IMR-90 (cell line): Measurements from ENCODE around the gene ENAH. TPM values are rescaled to one million over a fixed set of nuclear protein-coding genes. Genes with fewer than 3 reads are reported as not detected.

Experiments used
- ATAC-seq: fragments of 200-7000 bp; cut with Tn5 transposase; 2 replicates; pipeline ENCODE4 v1.9.1; 2020; ENCODE audit warnings: low read depth, mild to moderate bottlenecking, moderate library complexity
- BruUV-seq: library from RNA; stranded (reverse); fragments of 400-500 nt; replicated peaks from 2 replicates; lab custom pipeline; 2021; lab: Mats Ljungman, UMichigan
- CTCF ChIA-PET: fragments of 300-600 bp; formaldehyde crosslinking; extraction: SDS; loops from one replicate; lab custom pipeline; 2021; ENCODE audit warnings: antibody characterized with exemption; lab: Yijun Ruan, JAX
- POLR2A ChIA-PET: fragments of 300-600 bp; sonication (Branson Sonifier 250); formaldehyde crosslinking; loops from one replicate; lab custom pipeline; 2022; ENCODE audit warnings: antibody characterized with exemption; ENCODE audit not compliant: unreplicated experiment; lab: Charles Lee
- DNase-seq: peaks from one replicate; pipeline ENCODE4 v3.0.0; 2013
- H2AFZ ChIP-seq: replicated peaks from 2 replicates; pipeline ENCODE3; 2013; ENCODE audit warnings: low read length, mild to moderate bottlenecking; ENCODE audit not compliant: poor library complexity
- H2AK5ac ChIP-seq: 2 replicates; pipeline ENCODE4 v1.6.1; 2013; ENCODE audit warnings: low read depth, low read length, inconsistent platforms
- H2AK9ac ChIP-seq: replicated peaks from 2 replicates; pipeline ENCODE3; 2013; ENCODE audit warnings: mild to moderate bottlenecking, low read depth, low read length, moderate library complexity; ENCODE audit not compliant: poor library complexity
- H2BK120ac ChIP-seq: 2 replicates; pipeline ENCODE4 v1.6.1; 2013; ENCODE audit warnings: low read depth, low read length, inconsistent platforms
- H2BK15ac ChIP-seq: 3 replicates; pipeline ENCODE4 v1.6.1; 2013; ENCODE audit warnings: low read depth, low read length, inconsistent platforms
- H2BK20ac ChIP-seq: 2 replicates; pipeline ENCODE4 v1.6.1; 2013; ENCODE audit warnings: low read depth, mild to moderate bottlenecking, inconsistent platforms, low read length, moderate library complexity
- H2BK5ac ChIP-seq: 2 replicates; pipeline ENCODE4 v1.6.1; 2013; ENCODE audit warnings: mild to moderate bottlenecking, low read depth, low read length, inconsistent platforms; ENCODE audit not compliant: poor library complexity, severe bottlenecking
- H3K14ac ChIP-seq: replicated peaks from 2 replicates; pipeline ENCODE4 v1.6.1; 2013; ENCODE audit warnings: low read depth, low read length, inconsistent platforms
- H3K18ac ChIP-seq: 2 replicates; pipeline ENCODE4 v1.6.1; 2013; ENCODE audit warnings: low read depth, low read length, control low read depth
- H3K23ac ChIP-seq: 2 replicates; pipeline ENCODE4 v1.6.1; 2013; ENCODE audit warnings: low read depth, low read length, inconsistent platforms
- H3K27ac ChIP-seq: 2 replicates; pipeline ENCODE4 v1.5.1; 2013; ENCODE audit warnings: mild to moderate bottlenecking, control low read depth, low read length; ENCODE audit not compliant: insufficient read depth
- H3K27me3 ChIP-seq: 2 replicates; pipeline ENCODE4 v1.6.1; 2013; ENCODE audit warnings: low read length; ENCODE audit not compliant: control insufficient read depth, insufficient read depth
- H3K36me3 ChIP-seq: 2 replicates; pipeline ENCODE4 v1.6.1; 2013; ENCODE audit warnings: low read length, mixed read lengths; ENCODE audit not compliant: control insufficient read depth, insufficient read depth
- H3K4ac ChIP-seq: 2 replicates; pipeline ENCODE4 v1.6.1; 2013; ENCODE audit warnings: low read depth, low read length, inconsistent platforms
- H3K4me1 ChIP-seq: 2 replicates; pipeline ENCODE4 v1.6.1; 2013; ENCODE audit warnings: low read length, mixed read lengths; ENCODE audit not compliant: control insufficient read depth, insufficient read depth
- H3K4me2 ChIP-seq: 2 replicates; pipeline ENCODE4 v1.6.1; 2013; ENCODE audit warnings: low read depth, mild to moderate bottlenecking, control low read depth, low read length, moderate library complexity
- H3K4me3 ChIP-seq: 2 replicates; pipeline ENCODE4 v1.5.1; 2013; ENCODE audit warnings: low read depth, mild to moderate bottlenecking, control low read depth, low read length, moderate library complexity; ENCODE audit not compliant: insufficient read depth
- H3K56ac ChIP-seq: 2 replicates; pipeline ENCODE4 v1.6.1; 2013; ENCODE audit warnings: low read length, inconsistent platforms; ENCODE audit not compliant: insufficient read depth; ENCODE audit errors: extremely low read depth
- H3K79me1 ChIP-seq, 2 experiments: 2 replicates each; pipeline ENCODE4 v1.6.1; 2013; ENCODE audit warnings: low read length in 2 of 2, inconsistent platforms in 1 of 2, low read depth in 1 of 2
- H3K9ac ChIP-seq: 2 replicates; pipeline ENCODE4 v1.6.1; 2013; ENCODE audit warnings: low read depth, low read length, control low read depth
- H3K9me1 ChIP-seq: 2 replicates; pipeline ENCODE4 v1.6.1; 2013; ENCODE audit warnings: low read length, inconsistent platforms; ENCODE audit not compliant: insufficient read depth
- H3K9me3 ChIP-seq: 2 replicates; pipeline ENCODE4 v1.6.1; 2013; ENCODE audit warnings: low read length; ENCODE audit not compliant: control insufficient read depth, insufficient read depth
- H4K20me1 ChIP-seq: 2 replicates; pipeline ENCODE4 v1.6.1; 2013; ENCODE audit warnings: low read length, inconsistent platforms; ENCODE audit not compliant: insufficient read depth
- H4K5ac ChIP-seq: 2 replicates; pipeline ENCODE4 v1.6.1; 2013; ENCODE audit warnings: mild to moderate bottlenecking, low read depth, low read length, control low read depth
- H4K8ac ChIP-seq, 2 experiments: 2 replicates each; pipeline ENCODE4 v1.6.1; 2013; ENCODE audit warnings: low read depth in 2 of 2, low read length in 2 of 2, control low read depth in 1 of 2, inconsistent platforms in 1 of 2
- H4K91ac ChIP-seq: 2 replicates; pipeline ENCODE4 v1.6.1; 2013; ENCODE audit warnings: low read depth, low read length, inconsistent platforms; ENCODE audit not compliant: insufficient read depth
- ELK1 ChIP-seq: fragments of 150-350 bp; IDR thresholded peaks from 2 replicates; pipeline ENCODE4 v1.6.1; 2016; ENCODE audit warnings: low read depth, mild to moderate bottlenecking, low read length, moderate library complexity, borderline replicate concordance
- MAZ ChIP-seq: IDR thresholded peaks from 2 replicates; pipeline ENCODE4 v1.6.1; 2012; ENCODE audit warnings: low read depth, mild to moderate bottlenecking, low read length, improper control_type of control experiment, moderate library complexity, borderline replicate concordance
- RCOR1 ChIP-seq: IDR thresholded peaks from 2 replicates; pipeline ENCODE4 v1.6.1; 2012; ENCODE audit warnings: mild to moderate bottlenecking, low read length, improper control_type of control experiment; ENCODE audit not compliant: insufficient replicate concordance
- SMC3 ChIP-seq: fragments of 150-350 bp; IDR thresholded peaks from 2 replicates; pipeline ENCODE4 v1.6.1; 2016; ENCODE audit warnings: low read depth, mild to moderate bottlenecking, antibody characterized with exemption, low read length, moderate library complexity
- WGBS, 2 experiments: methylation state at CpG; one replicate each; pipeline versions ENCODE4 v1.1.5 to v1.1.7; 2013; ENCODE audit warnings: missing lambda C conversion rate in 2 of 2; ENCODE audit not compliant: insufficient read length in 1 of 2; ENCODE audit errors: extremely low coverage in 2 of 2; 5-methylcytosine and 5-hydroxymethylcytosine counted together
- dilution Hi-C: fragments of 300-500 bp; cut with HindIII; formaldehyde crosslinking; loops from one replicate; pipeline ENCODE4 v1.14.3; 2018; ENCODE audit warnings: low sequenced_read_pairs; ENCODE audit not compliant: unreplicated experiment
- in situ Hi-C: fragments of 300-500 bp; cut with MboI; formaldehyde crosslinking; loops from 3 replicates; pipeline ENCODE4 v1.14.3; 2019; ENCODE audit warnings: low sequenced_read_pairs, inconsistent platforms, mixed read lengths
- intact Hi-C: fragments of 100-400 bp; cut with micrococcal nuclease; formaldehyde crosslinking; loops from 2 replicates; pipeline ENCODE4 v1.10.0; 2022
- polyA plus RNA-seq, 3 experiments: library from polyadenylated mRNA; depleted of rRNA; stranded (reverse); fragments of >200 nt; gene quantifications; 2 replicates each; pipeline ENCODE4 v1.2.3, GENCODE V29; 2012; ENCODE audit warnings: low replicate concordance in 1 of 3
- total RNA-seq: library from RNA; depleted of rRNA; stranded (reverse); fragments of >200 nt; gene quantifications from 2 replicates; pipeline ENCODE4 v1.2.3, GENCODE V29; 2012

Gene ENAH
- total and polyA plus RNA-seq, 2 of the 4 experiments (the other 2 are of a cell fraction), result 61.3 to 86.9 TPM

DNA sequence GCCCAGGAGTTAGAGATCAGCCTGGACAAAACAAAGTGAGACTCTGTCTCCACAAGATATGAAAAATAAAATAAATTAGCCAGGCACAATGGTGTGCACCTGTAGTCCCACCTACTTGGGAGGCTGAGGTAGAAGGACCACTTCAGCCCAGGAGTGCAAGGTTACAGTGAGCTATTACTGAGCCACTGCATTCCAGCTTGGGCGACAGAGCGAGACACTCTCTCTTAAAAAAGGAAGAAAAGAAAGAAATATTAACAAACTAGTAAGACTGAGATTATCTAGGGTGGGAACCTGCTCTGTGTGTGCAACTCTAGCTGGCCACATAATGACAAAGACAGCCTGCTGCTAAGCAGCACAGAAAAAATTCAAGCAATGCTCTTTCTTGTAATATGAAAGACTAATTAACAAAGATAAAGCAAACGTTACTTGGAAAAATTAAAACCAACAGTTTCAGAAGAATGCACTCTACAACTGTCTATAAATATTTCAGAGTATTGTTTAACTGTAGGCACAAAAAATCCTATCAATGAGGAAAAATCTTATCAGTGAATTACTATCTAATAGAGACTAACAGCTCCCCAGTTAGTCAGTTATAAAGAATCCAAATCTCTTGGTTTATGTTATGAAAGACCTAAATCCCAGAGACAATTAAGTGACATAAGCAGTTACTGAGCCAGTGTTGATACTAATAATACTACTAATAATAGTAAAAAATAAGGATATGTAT lies 74.5 kb downstream of the ENAH start:
- no peaks in the 10 kb centered on the region for H3K9me3 ChIP-seq
- no peak overlapping the region for H3K23ac ChIP-seq
- no peak overlapping the region for H2BK15ac ChIP-seq
- peaks cover 49% of the 10 kb centered on the region for H4K20me1 ChIP-seq
- TF ChIP-seq RCOR1 (no peak), SMC3 (no peak), MAZ (no peak), ELK1 (no peak)
- no TSS peak for BruUV-seq
- in situ Hi-C loops (no loop called here), dilution Hi-C loops (no loop called here), intact Hi-C loops (no loop called here)
- no peak overlapping the region for H3K56ac ChIP-seq
- H3K27ac ChIP-seq, result peak overlapping the region; percentile 34; the same call in 1 of the 2 replicates
- H4K91ac ChIP-seq, result no peak overlapping the region
- POLR2A ChIA-PET, result no interaction called here
- no peak overlapping the region for H3K18ac ChIP-seq
- H2AFZ ChIP-seq, result no peak overlapping the region
- H2AK5ac ChIP-seq, result no peak overlapping the region
- no peak overlapping the region for H4K8ac ChIP-seq
- no peak overlapping the region for H3K14ac ChIP-seq
- CTCF ChIA-PET, result interaction anchor here (1.8 kb wide), 1 partner anchor 194 kb away, joined by 7 read pairs; no protein-coding TSS in a partner anchor
- no peak overlapping the region for H3K9ac ChIP-seq
- H4K5ac ChIP-seq, result no peak overlapping the region
- no peak overlapping the region; the same call in 1 of the 2 replicates for H3K4me2 ChIP-seq
- H2BK20ac ChIP-seq, result no peak overlapping the region
- no peak overlapping the region for H3K4ac ChIP-seq
- H3K36me3 ChIP-seq, result peaks cover 2% of the 10 kb centered on the region; the same call in 1 of the 2 replicates
- H3K4me1 ChIP-seq, result peaks cover 7% of the 10 kb centered on the region
- H3K27me3 ChIP-seq, result no peaks in the 10 kb centered on the region
- H3K79me1 ChIP-seq, result peaks cover 28 to 65% of the 10 kb centered on the region in 2 experiments
- H3K4me3 ChIP-seq, result no peak overlapping the region
- DNase-seq, result no peak
- H2BK5ac ChIP-seq, result no peak overlapping the region
- H2BK120ac ChIP-seq, result no peak overlapping the region
- no peak overlapping the region for H2AK9ac ChIP-seq
- peaks cover 5% of the 10 kb centered on the region; the same call in 1 of the 2 replicates for H3K9me1 ChIP-seq
- peak; percentile 35; the same call in 1 of the 2 replicates for ATAC-seq
- WGBS, 2 experiments, result no CpG with 5 or more reads among the region's 3 CpGs
